Spleen (tissue), 7 donors: ENCODE results near the gene DDO.

ENCODE experiments used
- POLR2A ChIP-seq, 3 donors: fragments of 450-650 bp; IDR thresholded peaks; one replicate each; pipeline ENCODE4 v1.5.1; 2017; ENCODE audit warnings: antibody characterized with exemption in 3 of 3, mild to moderate bottlenecking in 1 of 3
- POLR2AphosphoS5 ChIP-seq, 3 donors: sonication (generic); formaldehyde crosslinking; IDR thresholded peaks; one replicate each; pipeline ENCODE4 v1.5.1; 2017; ENCODE audit warnings: antibody characterized with exemption in 3 of 3
- TF ChIP-seq, protein P1 (sequence below), 11 experiments: fragments of 200-600 bp in 7 of 11; fragments of 450-650 bp in 4 of 11; sonication (generic) in 4 of 11; IDR thresholded peaks in 8 of 11; conservative IDR thresholded peaks in 3 of 11; 1 replicate in 7 of 11; 2 replicates in 4 of 11; pipeline versions ENCODE4 v1.4.0 to v1.8.0; 2016 to 2021; ENCODE audit warnings: antibody characterized with exemption in 11 of 11, inconsistent platforms in 4 of 11, mild to moderate bottlenecking in 1 of 11
- donor health status: DM: no; HTN: no; CAD: no; lungs with moderate emphysema.
- donor health status: DM: no; HTN: no; CAD: no.
- donor health status: DM: no; HTN: no; CAD: no.

GRCh38 chr6:110367825-110368224 lies 47.5 kb downstream of the DDO start:
- TF ChIP-seq, protein P1, sequence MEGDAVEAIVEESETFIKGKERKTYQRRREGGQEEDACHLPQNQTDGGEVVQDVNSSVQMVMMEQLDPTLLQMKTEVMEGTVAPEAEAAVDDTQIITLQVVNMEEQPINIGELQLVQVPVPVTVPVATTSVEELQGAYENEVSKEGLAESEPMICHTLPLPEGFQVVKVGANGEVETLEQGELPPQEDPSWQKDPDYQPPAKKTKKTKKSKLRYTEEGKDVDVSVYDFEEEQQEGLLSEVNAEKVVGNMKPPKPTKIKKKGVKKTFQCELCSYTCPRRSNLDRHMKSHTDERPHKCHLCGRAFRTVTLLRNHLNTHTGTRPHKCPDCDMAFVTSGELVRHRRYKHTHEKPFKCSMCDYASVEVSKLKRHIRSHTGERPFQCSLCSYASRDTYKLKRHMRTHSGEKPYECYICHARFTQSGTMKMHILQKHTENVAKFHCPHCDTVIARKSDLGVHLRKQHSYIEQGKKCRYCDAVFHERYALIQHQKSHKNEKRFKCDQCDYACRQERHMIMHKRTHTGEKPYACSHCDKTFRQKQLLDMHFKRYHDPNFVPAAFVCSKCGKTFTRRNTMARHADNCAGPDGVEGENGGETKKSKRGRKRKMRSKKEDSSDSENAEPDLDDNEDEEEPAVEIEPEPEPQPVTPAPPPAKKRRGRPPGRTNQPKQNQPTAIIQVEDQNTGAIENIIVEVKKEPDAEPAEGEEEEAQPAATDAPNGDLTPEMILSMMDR (IDR thresholded peaks at IDR 0.05 in 8 of 11, conservative IDR thresholded peaks at IDR 0.05 in 3 of 11): no peak
- TF ChIP-seq POLR2A (IDR thresholded peaks at IDR 0.05) (no peak), POLR2AphosphoS5 (IDR thresholded peaks at IDR 0.05) (no peak)
